B cell (primary cell): ENCODE results near the gene SPG7. TPM values are rescaled to one million over a fixed set of nuclear protein-coding genes. Genes with fewer than 3 reads are reported as not detected.

Experiments
- ATAC-seq: fragments of 200-7000 bp; cut with Tn5 transposase; one replicate; pipeline ENCODE4 v1.10.0; 2021; ENCODE audit warnings: low read depth, mild to moderate bottlenecking, moderate number of reproducible peaks, moderate library complexity
- CTCF ChIA-PET: fragments of 350-600 bp; sonication (Branson Sonifier 250); formaldehyde crosslinking; loops from one replicate; lab custom pipeline; 2021; ENCODE audit warnings: antibody characterized with exemption, inconsistent platforms; lab: Charles Lee
- POLR2A ChIA-PET: fragments of 350-600 bp; sonication (Branson Sonifier 250); formaldehyde crosslinking; loops from one replicate; lab custom pipeline; 2021; ENCODE audit warnings: antibody characterized with exemption; lab: Charles Lee
- DNase-seq: peaks from one replicate; pipeline ENCODE4 v3.0.0; 2013
- H2AFZ ChIP-seq: 2 replicates; pipeline ENCODE4 v1.6.1; 2012; ENCODE audit warnings: mild to moderate bottlenecking, low read depth, low read length; ENCODE audit not compliant: insufficient read depth, poor library complexity, severe bottlenecking
- H3K27ac ChIP-seq, 2 donors: 1 replicate in 1 of 2; 2 replicates in 1 of 2; pipeline ENCODE4 v1.5.1; 2012 to 2013; ENCODE audit warnings: low read length in 2 of 2, mild to moderate bottlenecking in 2 of 2, moderate library complexity in 1 of 2
- H3K27me3 ChIP-seq, 4 experiments: fragments of 200-600 bp in 1 of 4; sonication (generic) in 1 of 4; replicated peaks in 1 of 4; 1 replicate in 2 of 4; 2 replicates in 2 of 4; pipeline versions ENCODE4 v1.6.1 to v1.7.0; 2013 to 2016; ENCODE audit warnings: low read length in 3 of 4, mild to moderate bottlenecking in 2 of 4, mixed read lengths in 1 of 4, moderate library complexity in 1 of 4; ENCODE audit not compliant: insufficient read depth in 4 of 4, control insufficient read depth in 3 of 4; ENCODE audit errors: control extremely low read depth in 1 of 4
- H3K36me3 ChIP-seq, 2 experiments: replicated peaks in 1 of 2; 1 replicate in 1 of 2; 2 replicates in 1 of 2; pipeline versions ENCODE4 v1.6.1 to v1.7.1; 2013; ENCODE audit warnings: low read length in 1 of 2; ENCODE audit not compliant: insufficient read depth in 2 of 2, control insufficient read depth in 1 of 2; ENCODE audit errors: control extremely low read depth in 1 of 2, extremely low read depth in 1 of 2
- H3K4me1 ChIP-seq, 2 donors: fragments of 200-600 bp in 1 of 2; sonication (generic) in 1 of 2; 1 replicate in 1 of 2; 2 replicates in 1 of 2; pipeline versions ENCODE4 v1.5.1 to v1.6.1; 2013 to 2017; ENCODE audit warnings: low read length in 2 of 2; ENCODE audit not compliant: control insufficient read depth in 2 of 2, insufficient read depth in 2 of 2
- H3K4me2 ChIP-seq: replicated peaks from 2 replicates; pipeline ENCODE3; 2012; ENCODE audit warnings: mild to moderate bottlenecking, low read depth, low read length; ENCODE audit not compliant: poor library complexity, severe bottlenecking
- H3K4me3 ChIP-seq, 5 experiments: fragments of 200-600 bp in 1 of 5; sonication (generic) in 1 of 5; 1 replicate in 3 of 5; 2 replicates in 2 of 5; pipeline versions ENCODE4 v1.5.1 to v1.7.0; 2011 to 2016; ENCODE audit warnings: low read length in 4 of 5, mild to moderate bottlenecking in 4 of 5, low read depth in 2 of 5, control low read depth in 1 of 5, moderate library complexity in 1 of 5; ENCODE audit not compliant: insufficient read depth in 1 of 5; ENCODE audit errors: control extremely low read depth in 1 of 5, extremely low read depth in 1 of 5
- H3K79me2 ChIP-seq: fragments of 200-600 bp; sonication (generic); one replicate; pipeline ENCODE4 v1.6.0; 2016; ENCODE audit warnings: low read length; ENCODE audit not compliant: control insufficient read depth, insufficient read depth
- H3K9ac ChIP-seq: fragments of 200-600 bp; sonication (generic); 2 replicates; pipeline ENCODE4 v1.6.1; 2017; ENCODE audit warnings: mild to moderate bottlenecking, low read length, moderate library complexity
- H3K9me3 ChIP-seq, 3 donors: one replicate each; pipeline versions ENCODE4 v1.6.1 to v1.7.1; 2013; ENCODE audit warnings: low read length in 2 of 3; ENCODE audit not compliant: control insufficient read depth in 2 of 3, insufficient read depth in 1 of 3; ENCODE audit errors: control extremely low read depth in 1 of 3
- H4K20me1 ChIP-seq: 2 replicates; pipeline ENCODE4 v1.6.0; 2012; ENCODE audit warnings: mild to moderate bottlenecking, low read length; ENCODE audit not compliant: insufficient read depth, control insufficient read depth, poor library complexity, severe bottlenecking
- H3K27ac Mint-ChIP-seq: one replicate; pipeline ENCODE4 v1.8.0; 2021; ENCODE audit warnings: mixed read lengths
- H3K27me3 Mint-ChIP-seq: one replicate; pipeline ENCODE4 v1.8.0; 2021; ENCODE audit warnings: mixed read lengths
- H3K4me1 Mint-ChIP-seq: one replicate; pipeline ENCODE4 v1.8.0; 2021; ENCODE audit warnings: mixed read lengths
- H3K4me3 Mint-ChIP-seq: one replicate; pipeline ENCODE4 v1.8.0; 2021; ENCODE audit warnings: mixed read lengths
- H3K9me3 Mint-ChIP-seq: one replicate; pipeline ENCODE4 v1.8.0; 2022; ENCODE audit warnings: mixed read lengths; ENCODE audit not compliant: insufficient read depth
- EZH2 ChIP-seq: IDR thresholded peaks from 2 replicates; pipeline ENCODE4 v1.6.1; 2012; ENCODE audit warnings: borderline replicate concordance, low read depth, mild to moderate bottlenecking, moderate library complexity, low read length; ENCODE audit not compliant: insufficient read depth, poor library complexity, severe bottlenecking
- WGBS: methylation state at CpG from one replicate; pipeline ENCODE4 v1.1.5; 2013; ENCODE audit warnings: missing lambda C conversion rate; ENCODE audit not compliant: insufficient coverage; 5-methylcytosine and 5-hydroxymethylcytosine counted together
- intact Hi-C: fragments of 100-400 bp; cut with micrococcal nuclease; formaldehyde crosslinking; loops from one replicate; pipeline ENCODE4 v1.10.0; 2022
- polyA plus RNA-seq: library from polyadenylated mRNA; depleted of rRNA; stranded (reverse); fragments of >200 nt; gene quantifications from 2 replicates; pipeline ENCODE4 v1.2.3, GENCODE V29; 2012
- total RNA-seq, 2 donors: library from RNA; stranded (reverse); fragments of 120-200 nt in 1 of 2; gene quantifications; 1 replicate in 1 of 2; 2 replicates in 1 of 2; pipeline versions ENCODE4 v1.2.3 to v1.2.4, GENCODE V29; 2013 to 2022
- TF ChIP-seq, protein P1 (sequence below): fragments of 200-600 bp; IDR thresholded peaks from one replicate; pipeline ENCODE4 v1.8.0; 2022; ENCODE audit warnings: antibody characterized with exemption, mild to moderate bottlenecking

Gene SPG7
- total and polyA plus RNA-seq, 2 donors (not counting 1 experiment from before 2014, with no cell fraction given) = 146 to 157 TPM

- H3K4me3 Mint-ChIP-seq = no peak overlapping the region
- no peak overlapping the region for H3K27ac Mint-ChIP-seq
- no peaks in the 10 kb centered on the region for H3K27me3 Mint-ChIP-seq
- Histone ChIP-seq H4K20me1 (peaks cover 47% of the 10 kb centered on the region), H2AFZ (no peak overlapping the region), H3K4me3 (no peak overlapping the region), H3K79me2 (peaks cover 66% of the 10 kb centered on the region), H3K36me3 (peaks cover 10 to 43% of the 10 kb centered on the region in 2 experiments), H3K9ac (no peak overlapping the region), H3K27ac (no peak overlapping the region), H3K4me2 (no peak overlapping the region), H3K4me1 (peaks cover 10 to 13% of the 10 kb centered on the region in 2 donors), H3K27me3 (no peaks in the 10 kb centered on the region), H3K9me3 (no peaks in the 10 kb centered on the region)
- TF ChIP-seq, protein P1, sequence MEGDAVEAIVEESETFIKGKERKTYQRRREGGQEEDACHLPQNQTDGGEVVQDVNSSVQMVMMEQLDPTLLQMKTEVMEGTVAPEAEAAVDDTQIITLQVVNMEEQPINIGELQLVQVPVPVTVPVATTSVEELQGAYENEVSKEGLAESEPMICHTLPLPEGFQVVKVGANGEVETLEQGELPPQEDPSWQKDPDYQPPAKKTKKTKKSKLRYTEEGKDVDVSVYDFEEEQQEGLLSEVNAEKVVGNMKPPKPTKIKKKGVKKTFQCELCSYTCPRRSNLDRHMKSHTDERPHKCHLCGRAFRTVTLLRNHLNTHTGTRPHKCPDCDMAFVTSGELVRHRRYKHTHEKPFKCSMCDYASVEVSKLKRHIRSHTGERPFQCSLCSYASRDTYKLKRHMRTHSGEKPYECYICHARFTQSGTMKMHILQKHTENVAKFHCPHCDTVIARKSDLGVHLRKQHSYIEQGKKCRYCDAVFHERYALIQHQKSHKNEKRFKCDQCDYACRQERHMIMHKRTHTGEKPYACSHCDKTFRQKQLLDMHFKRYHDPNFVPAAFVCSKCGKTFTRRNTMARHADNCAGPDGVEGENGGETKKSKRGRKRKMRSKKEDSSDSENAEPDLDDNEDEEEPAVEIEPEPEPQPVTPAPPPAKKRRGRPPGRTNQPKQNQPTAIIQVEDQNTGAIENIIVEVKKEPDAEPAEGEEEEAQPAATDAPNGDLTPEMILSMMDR = no peak
- TF ChIP-seq EZH2 = no peak
- intact Hi-C loops = no loop called here
- POLR2A ChIA-PET = no interaction called here
- DNase-seq = no peak
- no peak for ATAC-seq
- H3K9me3 Mint-ChIP-seq = no peaks in the 10 kb centered on the region
- H3K4me1 Mint-ChIP-seq = peaks cover 10% of the 10 kb centered on the region
- CTCF ChIA-PET = no interaction called here
- WGBS = 100% methylated on average over 5 of the region's 9 CpGs
These were observed 4.2 kb downstream of the SPG7 start for GRCh38 chr16:89512453-89512852.

DNA sequence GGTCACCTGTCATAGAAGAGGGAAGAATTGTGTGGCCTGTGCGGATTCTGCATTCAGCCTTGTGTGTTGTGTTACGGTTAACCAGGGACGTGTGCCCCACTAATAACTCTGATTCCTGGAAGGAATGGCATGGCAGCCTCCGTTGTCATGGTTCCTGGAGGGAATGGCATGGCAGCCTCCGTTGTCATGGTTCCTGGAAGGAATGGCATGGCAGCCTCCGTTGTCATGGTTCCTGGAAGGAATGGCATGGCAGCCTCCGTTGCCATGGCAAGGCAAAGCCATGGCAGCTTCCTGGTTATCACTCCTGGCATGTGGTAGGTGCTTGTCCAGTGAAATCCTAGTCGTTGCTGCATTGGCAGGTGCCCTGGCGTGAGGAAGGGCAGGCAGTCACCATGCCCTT, 8.9 kb downstream of the SPG7 start:
- H3K79me2 ChIP-seq = peaks cover 79% of the 10 kb centered on the region
- POLR2A ChIA-PET = no interaction called here
- WGBS = 86% methylated on average over 9 of the region's 9 CpGs

More for the DNA sequence above, 8.9 kb downstream of the SPG7 start:
- Histone ChIP-seq H2AFZ (no peak overlapping the region), H3K27me3 (no peaks in the 10 kb centered on the region), H3K27ac (no peak overlapping the region), H3K4me1 (no peaks in the 10 kb centered on the region), H3K9me3 (no peaks in the 10 kb centered on the region), H3K9ac (no peak overlapping the region), H3K36me3 (peaks cover 8 to 55% of the 10 kb centered on the region in 2 experiments), H4K20me1 (peaks cover 66% of the 10 kb centered on the region), H3K4me3 (no peak overlapping the region), H3K4me2 (no peak overlapping the region)
- ATAC-seq (no peak), DNase-seq (no peak)
- H3K9me3 Mint-ChIP-seq = no peaks in the 10 kb centered on the region
- no peaks in the 10 kb centered on the region for H3K4me1 Mint-ChIP-seq
- no peaks in the 10 kb centered on the region for H3K27me3 Mint-ChIP-seq
- H3K4me3 Mint-ChIP-seq = no peak overlapping the region
- CTCF ChIA-PET = interaction anchor here (0.7 kb wide), 2 partner anchors 8 to 248 kb away, joined by 3 to 4 read pairs; no protein-coding TSS in a partner anchor
- TF ChIP-seq EZH2 = no peak
- TF ChIP-seq, protein P1 = no peak
- intact Hi-C loops = no loop called here
- no peak overlapping the region for H3K27ac Mint-ChIP-seq
